ENCODE measurements around the gene GIT2. TPM values are rescaled to one million over a fixed set of nuclear protein-coding genes. Genes with fewer than 3 reads are reported as not detected.

Gene GIT2
- total RNA-seq, 4 donors from 2014 or later: 39.8 to 62.9 (median 55.5) TPM

DNA sequence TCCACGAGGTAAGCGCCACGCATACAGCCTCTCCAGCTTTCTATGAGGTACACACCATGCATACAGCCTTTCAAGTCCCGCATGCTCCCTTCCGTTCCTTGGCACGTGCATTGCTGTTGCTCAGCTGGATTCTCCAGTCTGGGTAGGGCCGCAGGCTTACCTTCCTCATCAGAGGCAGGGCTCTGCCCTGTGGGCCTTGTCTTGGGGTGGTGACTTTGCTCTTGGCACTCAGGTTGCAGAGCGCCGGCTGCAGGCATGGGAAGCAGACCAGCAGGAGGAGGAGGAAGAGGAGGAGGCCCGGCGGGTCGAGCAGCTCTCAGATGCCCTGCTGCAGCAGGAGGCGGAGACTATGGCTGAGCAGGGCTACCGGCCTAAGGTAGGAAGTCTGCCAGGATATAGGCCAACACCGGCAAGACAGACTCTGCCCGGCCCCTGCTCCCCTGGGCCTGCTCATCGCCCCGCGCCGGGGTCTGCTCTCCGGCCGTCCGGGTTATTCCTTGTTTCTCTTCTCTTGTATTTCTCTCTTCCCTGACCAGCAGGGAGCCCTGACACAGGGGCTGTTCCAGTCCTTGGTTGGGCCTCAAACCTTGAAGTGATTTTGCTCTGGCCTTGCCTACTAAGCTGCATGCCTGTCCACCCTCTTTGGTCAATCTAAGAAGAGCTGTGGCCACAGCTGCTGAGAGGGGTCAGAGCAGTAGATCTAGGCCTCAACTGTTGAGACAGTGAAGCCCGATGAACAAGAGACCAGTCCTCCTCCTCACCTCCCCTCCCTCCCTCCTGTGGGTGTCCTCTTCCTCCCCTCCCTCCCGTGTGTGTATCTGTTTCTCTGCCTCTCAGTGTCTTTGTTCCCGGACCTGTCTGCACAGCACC, 80.8 kb downstream of the GIT2 start:
- H3K36me3 ChIP-seq: peaks cover 5 to 99% (median 7%) of the 10 kb centered on the region in 3 donors
- no peaks in the 10 kb centered on the region for H3K27me3 ChIP-seq
- H3K27ac ChIP-seq: no peak overlapping the region
- WGBS, 2 donors: 83 to 86% methylated on average over 26 of the region's 26 CpGs
- peaks cover 0 to 6% (median 0%) of the 10 kb centered on the region in 4 donors for H3K4me1 ChIP-seq
- no peaks in the 10 kb centered on the region for H3K9me3 ChIP-seq
- DNase-seq (ENCODE audit: low spot score in 2 of 2): no peak
- H3K4me3 ChIP-seq: no peak overlapping the region
- no peak for TF ChIP-seq POLR2A (IDR thresholded peaks at IDR 0.05)
- TF ChIP-seq, protein P1, sequence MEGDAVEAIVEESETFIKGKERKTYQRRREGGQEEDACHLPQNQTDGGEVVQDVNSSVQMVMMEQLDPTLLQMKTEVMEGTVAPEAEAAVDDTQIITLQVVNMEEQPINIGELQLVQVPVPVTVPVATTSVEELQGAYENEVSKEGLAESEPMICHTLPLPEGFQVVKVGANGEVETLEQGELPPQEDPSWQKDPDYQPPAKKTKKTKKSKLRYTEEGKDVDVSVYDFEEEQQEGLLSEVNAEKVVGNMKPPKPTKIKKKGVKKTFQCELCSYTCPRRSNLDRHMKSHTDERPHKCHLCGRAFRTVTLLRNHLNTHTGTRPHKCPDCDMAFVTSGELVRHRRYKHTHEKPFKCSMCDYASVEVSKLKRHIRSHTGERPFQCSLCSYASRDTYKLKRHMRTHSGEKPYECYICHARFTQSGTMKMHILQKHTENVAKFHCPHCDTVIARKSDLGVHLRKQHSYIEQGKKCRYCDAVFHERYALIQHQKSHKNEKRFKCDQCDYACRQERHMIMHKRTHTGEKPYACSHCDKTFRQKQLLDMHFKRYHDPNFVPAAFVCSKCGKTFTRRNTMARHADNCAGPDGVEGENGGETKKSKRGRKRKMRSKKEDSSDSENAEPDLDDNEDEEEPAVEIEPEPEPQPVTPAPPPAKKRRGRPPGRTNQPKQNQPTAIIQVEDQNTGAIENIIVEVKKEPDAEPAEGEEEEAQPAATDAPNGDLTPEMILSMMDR (IDR thresholded peaks at IDR 0.05): no peak
- no peak for TF ChIP-seq EP300 (IDR thresholded peaks at IDR 0.05)

DNA sequence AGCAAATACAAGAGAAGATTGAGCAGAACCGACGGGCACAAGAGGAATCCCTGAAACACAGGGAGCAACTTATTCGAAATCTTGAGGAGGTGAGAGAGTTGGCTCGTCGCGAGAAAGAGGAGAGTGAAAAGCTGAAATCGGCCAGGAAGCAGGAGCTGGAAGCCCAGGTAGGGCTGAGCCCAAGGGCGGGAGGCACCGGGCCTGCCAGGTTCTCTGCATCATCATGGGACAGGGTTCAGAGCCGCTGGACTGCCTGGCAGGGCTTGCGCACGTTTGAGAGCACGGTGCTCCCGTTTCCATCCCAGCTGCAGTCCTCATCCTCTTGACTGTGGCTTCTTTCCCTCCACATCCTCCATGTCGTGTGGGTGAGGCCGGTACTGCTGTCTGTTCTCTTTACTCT, 81.7 kb downstream of the GIT2 start:
- H3K36me3 ChIP-seq: peaks cover 5 to 99% (median 11%) of the 10 kb centered on the region in 3 donors
- 91 to 94% methylated on average over 16 of the region's 16 CpGs for WGBS, 2 donors

DNA sequence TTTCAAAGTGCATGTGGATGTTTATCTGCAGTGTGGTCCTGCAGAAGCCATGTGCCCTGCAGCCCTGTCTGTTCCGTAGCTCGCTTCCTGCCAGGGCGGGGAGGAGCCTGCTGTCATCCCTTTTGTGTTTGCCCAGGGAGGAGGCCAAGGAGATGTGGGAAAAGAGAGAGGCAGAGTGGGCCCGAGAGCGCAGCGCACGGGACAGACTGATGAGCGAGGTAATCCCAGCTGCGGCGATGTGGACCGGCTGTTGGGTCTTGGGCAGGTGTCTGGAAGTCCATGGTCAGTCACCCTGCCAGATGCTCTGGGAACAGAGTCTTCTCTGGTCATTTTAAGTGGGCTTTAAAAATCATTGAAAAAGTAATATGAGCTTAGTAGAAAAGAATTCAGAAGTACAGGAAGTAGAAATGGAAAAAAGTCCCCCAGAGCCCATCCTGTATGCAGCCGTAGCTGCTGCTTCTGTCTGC, 83.3 kb downstream of the GIT2 start:
- Histone ChIP-seq H3K4me3 (no peak overlapping the region), H3K4me1 (peaks cover 0 to 6% (median 0%) of the 10 kb centered on the region in 4 donors), H3K27me3 (no peaks in the 10 kb centered on the region), H3K27ac (no peak overlapping the region), H3K9me3 (no peaks in the 10 kb centered on the region), H3K36me3 (peaks cover 5 to 99% (median 21%) of the 10 kb centered on the region in 3 donors)
- DNase-seq (ENCODE audit: low spot score in 2 of 2): no peak
- WGBS, 2 donors: 71 to 72% methylated on average over 12 of the region's 12 CpGs
- no peak for TF ChIP-seq EP300 (IDR thresholded peaks at IDR 0.05)
- TF ChIP-seq POLR2A (IDR thresholded peaks at IDR 0.05): no peak
- TF ChIP-seq, protein P1 (IDR thresholded peaks at IDR 0.05): no peak

More for the DNA sequence above, 81.7 kb downstream of the GIT2 start:
- Histone ChIP-seq H3K27ac (no peak overlapping the region), H3K4me3 (no peak overlapping the region), H3K4me1 (peaks cover 0 to 6% (median 0%) of the 10 kb centered on the region in 4 donors), H3K9me3 (no peaks in the 10 kb centered on the region), H3K27me3 (no peaks in the 10 kb centered on the region)
- DNase-seq (ENCODE audit: low spot score in 2 of 2): no peak
- TF ChIP-seq POLR2A (IDR thresholded peaks at IDR 0.05) (no peak), EP300 (IDR thresholded peaks at IDR 0.05) (no peak)
- TF ChIP-seq, protein P1 (IDR thresholded peaks at IDR 0.05): no peak

DNA sequence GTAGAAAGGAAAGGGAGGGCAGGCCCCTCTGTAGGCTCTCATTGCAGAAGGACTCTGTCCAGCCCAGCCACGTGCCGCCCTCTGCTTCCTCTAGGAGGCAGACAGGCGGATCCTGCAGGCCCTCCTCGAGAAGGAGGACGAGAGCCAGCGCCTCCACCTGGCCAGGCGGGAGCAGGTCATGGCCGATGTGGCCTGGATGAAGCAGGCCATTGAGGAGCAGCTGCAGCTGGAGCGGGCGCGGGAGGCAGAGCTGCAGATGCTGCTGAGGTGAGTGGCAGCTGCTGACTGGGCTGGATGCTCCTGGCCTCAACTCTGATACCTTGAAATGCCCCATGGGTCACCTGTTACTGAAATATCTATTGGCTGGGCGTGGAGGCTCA, 85.2 kb downstream of the GIT2 start:
- Histone ChIP-seq H3K27me3 (no peaks in the 10 kb centered on the region), H3K4me3 (no peak overlapping the region), H3K9me3 (no peaks in the 10 kb centered on the region), H3K36me3 (peaks cover 5 to 99% (median 21%) of the 10 kb centered on the region in 3 donors), H3K4me1 (peaks cover 0 to 6% (median 0%) of the 10 kb centered on the region in 4 donors), H3K27ac (no peak overlapping the region)
- DNase-seq (ENCODE audit: low spot score in 2 of 2): no peak
- TF ChIP-seq POLR2A (IDR thresholded peaks at IDR 0.05) (no peak), EP300 (IDR thresholded peaks at IDR 0.05) (no peak)
- TF ChIP-seq, protein P1 (IDR thresholded peaks at IDR 0.05): no peak
- 70 to 75% methylated on average over 12 of the region's 12 CpGs for WGBS, 2 donors

All from tibial nerve (tissue), 4 donors.